ENCODE measurements around the gene PRSS21.
A peak's percentile ranks its signal among the peaks of the same experiment; 100 is the strongest.

The PRSS21 gene

GRCh38 chr16:2867987-2868789 lies 51.2 kb downstream of the PRSS21 start (continued):
- TF ChIP-seq ZNF366 (tag by site-specific recombination; conservative IDR thresholded peaks at IDR 0.05) (peak; percentile 55; the same call in 1 of the 2 replicates), KLF1 (tag by site-specific recombination; IDR thresholded peaks at IDR 0.05) (peak; percentile 75), ZFP37 (tag by site-specific recombination; IDR thresholded peaks at IDR 0.05) (peak; percentile 83; the same call in 1 of the 2 replicates), GLI2 (tag by site-specific recombination; IDR thresholded peaks at IDR 0.05; ENCODE audit: borderline replicate concordance, low read depth) (0 out of 2 replicates have a peak, but pooled peaks have one; percentile 29), ZNF548 (tag by site-specific recombination; IDR thresholded peaks at IDR 0.05) (no peak), ZNF549 (tag by site-specific recombination; IDR thresholded peaks at IDR 0.05) (no peak), FEZF1 (tag by site-specific recombination; IDR thresholded peaks at IDR 0.05) (no peak), ZNF214 (tag by site-specific recombination; IDR thresholded peaks at IDR 0.05; ENCODE audit: borderline replicate concordance) (no peak), ZNF292 (tag by site-specific recombination; IDR thresholded peaks at IDR 0.05; ENCODE audit: borderline replicate concordance, low read depth) (no peak), ZNF146 (tag by site-specific recombination; IDR thresholded peaks at IDR 0.05) (no peak), ZNF473 (tag by site-specific recombination; IDR thresholded peaks at IDR 0.05) (no peak), ZNF768 (tag by site-specific recombination; IDR thresholded peaks at IDR 0.05) (no peak), ZNF76 (tag by site-specific recombination; IDR thresholded peaks at IDR 0.05; ENCODE audit: borderline replicate concordance, low read depth) (peak; percentile 96), ZNF426 (tag by site-specific recombination; IDR thresholded peaks at IDR 0.05) (no peak), ZFP3 (tag by site-specific recombination; IDR thresholded peaks at IDR 0.05; ENCODE audit: low read depth) (no peak), KLF9 (tag by site-specific recombination; IDR thresholded peaks at IDR 0.05; ENCODE audit: low read depth) (peak; percentile 87), SCRT1 (tag by site-specific recombination; IDR thresholded peaks at IDR 0.05; ENCODE audit: borderline replicate concordance) (no peak), WT1 (tag by site-specific recombination; IDR thresholded peaks at IDR 0.05) (no peak), YY1 (tag by site-specific recombination; IDR thresholded peaks at IDR 0.05) (peak; percentile 97), ZNF394 (tag by site-specific recombination; IDR thresholded peaks at IDR 0.05; ENCODE audit: borderline replicate concordance) (peak; percentile 81), HOXD13 (CRISPR knock-in tag; IDR thresholded peaks at IDR 0.05; ENCODE audit: borderline replicate concordance) (no peak), ZBTB8A (tag by site-specific recombination; IDR thresholded peaks at IDR 0.05) (peak; percentile 86), ZNF423 (tag by site-specific recombination; IDR thresholded peaks at IDR 0.05) (no peak), ZNF510 (tag by site-specific recombination; IDR thresholded peaks at IDR 0.05; ENCODE audit: insufficient replicate concordance) (no peak), ZNF112 (tag by site-specific recombination; IDR thresholded peaks at IDR 0.05) (no peak), ZNF404 (tag by site-specific recombination; IDR thresholded peaks at IDR 0.05) (no peak), ZNF707 (tag by site-specific recombination; IDR thresholded peaks at IDR 0.05) (no peak), ZFP69B (tag by site-specific recombination; IDR thresholded peaks at IDR 0.05) (peak; percentile 55; the same call in 1 of the 2 replicates), ZNF175 (tag by site-specific recombination; IDR thresholded peaks at IDR 0.05) (no peak), ZNF266 (tag by site-specific recombination; IDR thresholded peaks at IDR 0.05; ENCODE audit: low read depth) (no peak), ZNF843 (tag by site-specific recombination; IDR thresholded peaks at IDR 0.05) (peak; percentile 50; the same call in 1 of the 2 replicates), ZNF248 (tag by site-specific recombination; IDR thresholded peaks at IDR 0.05) (no peak), ZNF544 (tag by site-specific recombination; IDR thresholded peaks at IDR 0.05) (no peak), ZNF610 (tag by site-specific recombination; IDR thresholded peaks at IDR 0.05; ENCODE audit: borderline replicate concordance) (peak; percentile 74), ZNF560 (tag by site-specific recombination; IDR thresholded peaks at IDR 0.05; ENCODE audit: borderline replicate concordance) (no peak)
- TF ChIP-seq, protein P1, sequence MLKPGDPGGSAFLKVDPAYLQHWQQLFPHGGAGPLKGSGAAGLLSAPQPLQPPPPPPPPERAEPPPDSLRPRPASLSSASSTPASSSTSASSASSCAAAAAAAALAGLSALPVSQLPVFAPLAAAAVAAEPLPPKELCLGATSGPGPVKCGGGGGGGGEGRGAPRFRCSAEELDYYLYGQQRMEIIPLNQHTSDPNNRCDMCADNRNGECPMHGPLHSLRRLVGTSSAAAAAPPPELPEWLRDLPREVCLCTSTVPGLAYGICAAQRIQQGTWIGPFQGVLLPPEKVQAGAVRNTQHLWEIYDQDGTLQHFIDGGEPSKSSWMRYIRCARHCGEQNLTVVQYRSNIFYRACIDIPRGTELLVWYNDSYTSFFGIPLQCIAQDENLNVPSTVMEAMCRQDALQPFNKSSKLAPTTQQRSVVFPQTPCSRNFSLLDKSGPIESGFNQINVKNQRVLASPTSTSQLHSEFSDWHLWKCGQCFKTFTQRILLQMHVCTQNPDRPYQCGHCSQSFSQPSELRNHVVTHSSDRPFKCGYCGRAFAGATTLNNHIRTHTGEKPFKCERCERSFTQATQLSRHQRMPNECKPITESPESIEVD (tag by site-specific recombination; IDR thresholded peaks at IDR 0.05): 0 out of 2 replicates have a peak, but pooled peaks have one; percentile 10
- TF ChIP-seq, protein P2, sequence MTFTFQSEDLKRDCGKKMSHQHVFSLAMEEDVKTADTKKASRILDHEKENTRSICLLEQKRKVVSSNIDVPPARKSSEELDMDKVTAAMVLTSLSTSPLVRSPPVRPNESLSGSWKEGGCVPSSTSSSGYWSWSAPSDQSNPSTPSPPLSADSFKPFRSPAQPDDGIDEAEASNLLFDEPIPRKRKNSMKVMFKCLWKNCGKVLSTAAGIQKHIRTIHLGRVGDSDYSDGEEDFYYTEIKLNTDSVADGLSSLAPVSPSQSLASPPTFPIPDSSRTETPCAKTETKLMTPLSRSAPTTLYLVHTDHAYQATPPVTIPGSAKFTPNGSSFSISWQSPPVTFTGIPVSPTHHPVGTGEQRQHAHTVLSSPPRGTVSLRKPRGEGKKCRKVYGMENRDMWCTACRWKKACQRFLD (tag by site-specific recombination; IDR thresholded peaks at IDR 0.05): no peak
- TF ChIP-seq, protein P3, sequence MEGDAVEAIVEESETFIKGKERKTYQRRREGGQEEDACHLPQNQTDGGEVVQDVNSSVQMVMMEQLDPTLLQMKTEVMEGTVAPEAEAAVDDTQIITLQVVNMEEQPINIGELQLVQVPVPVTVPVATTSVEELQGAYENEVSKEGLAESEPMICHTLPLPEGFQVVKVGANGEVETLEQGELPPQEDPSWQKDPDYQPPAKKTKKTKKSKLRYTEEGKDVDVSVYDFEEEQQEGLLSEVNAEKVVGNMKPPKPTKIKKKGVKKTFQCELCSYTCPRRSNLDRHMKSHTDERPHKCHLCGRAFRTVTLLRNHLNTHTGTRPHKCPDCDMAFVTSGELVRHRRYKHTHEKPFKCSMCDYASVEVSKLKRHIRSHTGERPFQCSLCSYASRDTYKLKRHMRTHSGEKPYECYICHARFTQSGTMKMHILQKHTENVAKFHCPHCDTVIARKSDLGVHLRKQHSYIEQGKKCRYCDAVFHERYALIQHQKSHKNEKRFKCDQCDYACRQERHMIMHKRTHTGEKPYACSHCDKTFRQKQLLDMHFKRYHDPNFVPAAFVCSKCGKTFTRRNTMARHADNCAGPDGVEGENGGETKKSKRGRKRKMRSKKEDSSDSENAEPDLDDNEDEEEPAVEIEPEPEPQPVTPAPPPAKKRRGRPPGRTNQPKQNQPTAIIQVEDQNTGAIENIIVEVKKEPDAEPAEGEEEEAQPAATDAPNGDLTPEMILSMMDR (tag by site-specific recombination; IDR thresholded peaks at IDR 0.05): peak; percentile 97
